ENCODE data around the gene IHH.

The IHH gene

DNA sequence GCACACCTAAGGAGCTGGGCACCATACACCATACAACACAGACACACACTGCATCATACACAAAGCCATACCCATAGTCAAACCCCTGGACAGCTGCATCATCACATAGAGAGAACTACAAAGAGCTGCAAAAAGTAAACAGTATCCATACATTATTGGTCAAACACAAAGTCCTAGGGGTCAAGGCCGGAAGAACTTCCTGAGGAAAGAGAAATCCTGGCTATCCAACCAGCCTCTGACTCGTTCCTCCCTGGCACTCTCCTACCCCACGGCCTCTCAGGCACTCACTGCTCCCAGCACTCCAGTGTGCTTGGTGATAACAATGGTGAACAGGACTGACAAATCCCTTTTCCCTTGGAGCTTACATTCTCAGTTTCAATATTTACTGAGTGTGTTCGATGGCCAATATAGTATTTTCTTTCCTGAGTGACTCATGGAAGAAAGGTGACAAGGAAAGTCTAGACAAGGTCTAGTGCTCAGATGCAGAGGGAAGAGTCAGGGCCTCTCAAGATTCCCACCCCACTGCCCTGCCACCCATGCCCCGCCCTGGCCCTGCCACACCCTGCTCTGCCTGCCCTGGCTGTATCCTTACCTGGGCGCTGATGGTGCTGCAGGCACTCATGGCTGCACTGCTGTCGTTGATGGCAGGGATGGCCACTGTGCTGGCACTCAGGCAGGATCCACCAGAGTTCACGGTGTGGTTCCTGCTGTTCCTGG is 22.8 kb downstream of the IHH start:
- DNase-seq = peak; percentile 39

DNA sequence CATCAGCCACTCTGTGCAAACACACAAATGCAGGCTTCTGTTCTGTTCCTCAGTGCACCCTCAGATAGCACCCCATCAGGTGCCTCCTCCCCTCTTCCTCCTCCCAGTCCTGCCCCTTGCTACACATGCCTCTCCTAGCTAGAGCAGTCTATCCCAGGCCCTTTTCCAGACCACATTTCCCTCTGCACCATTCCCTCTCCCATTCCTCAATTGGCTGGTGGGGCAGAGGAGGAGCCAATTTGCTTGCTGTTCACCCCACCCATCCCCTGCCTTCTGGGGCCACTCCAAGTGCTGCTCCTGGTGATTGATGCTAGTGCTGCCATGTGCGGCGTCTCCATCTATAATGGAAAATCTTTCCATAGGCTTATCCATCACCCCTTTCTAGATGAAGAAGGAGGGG is 24.8 kb downstream of the IHH start:
- no peak for DNase-seq

GRCh38 chr2:219034823-219035222 is 25.9 kb downstream of the IHH start:
- no peak for DNase-seq

GRCh38 chr2:219032051-219032745 is 28.5 kb downstream of the IHH start:
- no peak for DNase-seq

DNA sequence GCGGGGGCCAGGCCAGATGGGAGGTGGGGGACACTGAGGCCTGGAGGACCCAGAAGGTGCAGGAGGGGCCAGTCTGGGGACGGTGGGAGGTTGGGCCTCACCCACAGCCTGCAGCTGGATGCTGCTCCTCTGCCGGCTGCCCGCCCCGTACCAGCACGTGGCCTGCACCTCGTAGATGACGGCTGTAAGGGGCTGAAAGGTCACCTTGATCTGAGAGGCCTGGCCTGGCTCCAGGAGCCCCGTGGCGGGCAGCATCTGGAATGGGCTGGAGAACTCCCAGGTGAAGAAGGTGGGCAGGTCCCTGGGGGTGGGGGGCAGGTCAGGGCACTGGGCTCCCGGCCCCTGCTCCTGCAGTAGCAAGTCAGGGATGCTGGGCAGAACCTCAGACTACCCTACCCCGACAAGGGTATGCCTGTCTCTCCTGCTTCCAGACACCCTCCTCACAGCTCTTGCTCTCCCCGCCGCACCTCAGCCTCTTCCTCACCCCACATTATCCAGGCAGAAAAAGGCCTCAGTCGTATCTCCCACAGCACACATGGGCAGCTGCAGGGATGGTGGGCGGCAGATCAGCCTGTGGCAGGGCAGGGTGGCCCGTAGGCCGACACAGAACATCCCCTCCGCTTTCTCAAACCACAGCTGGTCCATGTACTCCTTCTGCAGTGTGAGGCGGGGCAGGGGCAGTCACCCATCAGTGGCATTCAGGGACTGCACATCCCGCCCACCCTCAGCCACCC is 29.5 kb downstream of the IHH start:
- DNase-seq = no peak

GRCh38 chr2:219030177-219030940 is 30.4 kb downstream of the IHH start:
- DNase-seq = no peak

GRCh38 chr2:219029829-219030165 is 30.9 kb downstream of the IHH start:
- DNase-seq = peak; percentile 91

DNA sequence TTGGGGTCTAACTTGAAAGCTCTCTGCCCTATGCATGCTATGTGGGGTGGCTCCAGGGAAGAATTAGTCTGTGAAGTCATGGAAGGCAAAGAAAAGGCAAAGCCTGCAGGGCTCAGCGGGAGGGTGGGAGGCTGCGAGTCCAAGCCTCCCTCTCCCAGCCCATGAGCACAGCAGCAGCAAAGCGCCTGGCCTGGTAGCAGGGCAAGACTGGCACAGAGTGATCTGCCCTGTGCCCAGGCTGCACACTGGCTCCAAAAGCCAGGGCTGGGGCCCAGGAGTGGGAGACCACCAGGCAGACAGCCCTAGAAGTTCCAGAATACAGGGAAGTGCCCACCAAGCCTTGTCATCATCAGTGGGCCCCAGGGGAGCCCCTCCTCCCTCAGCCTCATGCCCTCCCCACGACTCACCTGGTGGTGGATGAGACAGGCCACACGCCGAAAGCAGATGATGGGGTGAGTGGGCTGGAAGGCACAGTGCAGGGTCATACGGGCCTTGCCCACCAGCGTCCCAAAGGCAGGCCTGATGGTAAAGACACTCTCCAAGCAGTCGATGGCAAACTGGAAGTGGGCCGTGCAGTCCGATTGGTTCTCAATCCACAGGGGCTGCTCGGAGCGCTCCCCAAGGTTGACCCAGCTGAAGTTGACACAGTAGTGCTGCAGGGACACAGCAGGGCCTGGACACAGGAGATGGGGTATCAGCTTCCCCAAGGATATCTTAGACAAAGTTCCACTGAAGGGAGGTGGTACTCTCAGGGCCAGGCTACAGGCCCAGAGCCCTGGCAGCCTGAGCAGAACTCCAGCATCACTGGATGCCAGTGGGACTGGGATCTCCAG is 31.5 kb downstream of the IHH start:
- no peak for DNase-seq

GRCh38 chr2:219028141-219028540 is 32.6 kb downstream of the IHH start:
- no peak for DNase-seq

DNA sequence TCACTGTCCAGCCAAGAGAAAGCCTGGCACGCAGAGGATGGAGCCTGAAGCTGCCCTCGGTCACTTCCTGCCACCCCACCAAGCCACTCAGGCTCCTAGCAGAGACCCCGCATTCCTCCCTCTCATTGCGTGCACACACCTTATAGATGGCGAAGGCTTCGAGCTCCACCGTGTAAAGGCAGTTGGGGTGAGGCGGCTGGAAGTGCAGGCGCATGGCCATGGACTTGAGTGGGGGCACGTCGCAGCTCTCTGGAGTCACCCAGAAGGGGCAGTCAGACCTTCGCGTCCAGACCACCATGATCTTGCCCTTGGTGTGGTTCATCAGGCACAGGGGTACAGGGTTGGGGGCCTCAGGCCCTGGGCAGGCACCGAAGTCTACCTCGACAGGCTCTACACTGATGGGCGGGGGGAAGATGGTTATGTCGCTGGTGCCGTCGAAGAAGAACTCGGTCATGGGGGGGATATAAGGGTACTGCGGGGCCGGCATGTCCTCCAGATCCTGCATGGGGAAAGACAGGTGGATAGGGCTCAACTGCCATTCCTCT is 33.1 kb downstream of the IHH start:
- no peak for DNase-seq

DNA sequence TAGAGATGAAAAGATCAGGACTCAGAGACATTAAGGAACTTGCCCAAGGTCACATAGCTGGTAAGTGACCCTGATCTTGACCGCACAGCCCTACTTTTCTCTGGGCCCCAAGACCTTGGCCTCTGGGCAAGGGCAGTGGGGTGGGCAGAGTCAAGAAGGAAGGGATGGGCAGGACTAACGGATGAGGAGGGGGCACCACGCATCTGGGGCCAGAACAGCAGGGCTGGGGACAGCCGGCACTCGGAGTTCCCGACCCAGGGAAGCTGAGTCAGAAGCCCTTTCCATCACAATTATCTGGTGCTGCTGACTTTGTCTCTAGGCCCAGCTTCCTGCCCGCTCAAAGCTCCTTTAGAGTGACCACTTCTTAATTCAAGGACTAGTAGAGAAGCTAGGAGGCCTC is 33.8 kb downstream of the IHH start:
- DNase-seq = no peak

DNA sequence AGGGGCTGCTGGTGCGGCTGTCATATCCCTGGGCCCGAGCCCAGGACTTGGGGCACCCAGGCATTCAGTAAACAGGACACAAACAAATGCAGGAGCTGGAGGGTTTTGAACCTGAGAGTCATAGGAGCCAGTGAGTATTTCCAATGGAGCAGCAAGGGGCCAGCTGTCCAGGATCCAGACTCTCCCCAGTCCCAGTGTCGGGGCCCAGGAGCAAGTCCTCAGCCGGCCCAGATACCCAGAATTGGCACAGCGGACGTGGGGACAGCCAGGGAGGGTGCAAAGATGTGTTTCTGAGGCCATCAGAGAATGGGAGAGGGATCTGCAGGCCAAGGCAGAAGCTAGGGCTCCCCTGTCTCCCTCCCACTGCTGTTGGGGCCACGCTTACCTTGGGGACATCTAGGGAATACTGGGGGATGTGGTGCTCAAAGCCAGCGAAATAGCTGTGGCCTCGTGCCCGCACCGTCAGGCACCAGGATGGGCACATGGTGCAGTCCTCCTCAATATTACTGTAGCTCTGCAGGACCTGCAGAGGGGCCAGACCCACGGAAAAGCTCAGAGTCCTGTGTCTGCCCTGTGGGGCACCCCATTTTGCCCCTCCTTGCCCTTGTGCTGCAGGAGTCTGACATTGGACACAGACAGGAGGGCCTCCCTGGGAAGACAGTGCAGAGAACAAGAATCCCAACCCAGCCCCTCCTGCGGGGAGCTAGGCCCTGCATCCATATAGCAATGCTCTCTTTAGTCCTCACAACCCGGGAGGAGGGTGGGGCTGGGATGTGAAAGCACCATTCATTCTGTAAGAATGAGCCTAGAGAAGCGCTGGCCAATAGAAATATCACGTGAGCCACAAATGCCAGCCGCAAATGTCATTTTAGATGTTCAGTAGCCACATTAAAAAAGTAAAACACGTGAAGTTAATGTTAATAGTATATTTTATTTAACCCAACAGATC is 34.8 kb downstream of the IHH start:
- no peak for DNase-seq

- no peak for DNase-seq
Observed at GRCh38 chr2:219024059-219024458, 36.7 kb downstream of the IHH start.

DNA sequence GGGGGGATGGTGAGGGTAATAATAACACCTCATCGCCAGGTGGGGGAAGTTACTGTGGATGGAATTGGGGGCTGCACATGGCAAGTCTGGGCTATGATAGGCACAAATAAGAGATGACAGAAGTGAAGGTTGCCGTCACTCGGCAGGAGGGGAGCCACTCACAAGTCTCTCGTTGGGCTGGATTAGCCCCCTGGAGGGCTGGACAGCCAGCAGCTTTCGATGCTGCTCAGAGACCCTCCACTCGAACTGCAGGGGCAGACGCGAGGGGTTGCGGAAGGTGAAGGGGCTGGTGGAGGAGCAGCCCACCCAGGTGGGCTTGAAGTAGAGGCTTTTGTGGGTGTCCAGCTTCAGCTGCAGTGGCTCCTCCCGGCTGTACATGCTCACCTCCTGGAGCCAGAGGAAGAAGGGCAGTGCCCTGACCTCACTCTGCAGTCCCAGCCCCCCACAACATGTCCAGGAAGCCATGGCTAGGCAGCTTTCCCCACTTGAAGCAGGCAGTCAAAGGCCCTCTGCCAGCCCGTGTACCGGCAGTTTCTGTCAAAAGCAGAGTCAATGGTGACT is 37.6 kb downstream of the IHH start:
- DNase-seq = no peak

DNA sequence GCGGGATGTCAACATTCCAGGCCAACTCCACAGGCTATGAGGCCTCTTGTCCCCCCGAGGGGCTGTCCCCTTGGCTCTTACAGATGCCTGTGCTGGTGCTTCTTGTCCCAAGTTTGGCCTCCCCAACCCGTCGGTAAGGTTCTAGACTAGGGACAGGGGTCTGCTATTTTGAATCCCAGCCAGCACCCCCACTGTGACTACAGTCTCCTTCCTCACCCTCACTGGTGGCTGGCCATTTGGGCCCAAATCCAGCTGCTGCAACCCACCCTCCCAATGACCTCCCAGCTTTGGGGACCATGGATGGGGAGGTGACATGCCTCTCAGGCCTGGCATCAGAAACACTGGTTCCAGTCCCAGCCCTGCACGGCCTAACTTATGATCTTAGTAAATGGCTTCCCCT is 38.1 kb downstream of the IHH start:
- no peak for DNase-seq

DNA sequence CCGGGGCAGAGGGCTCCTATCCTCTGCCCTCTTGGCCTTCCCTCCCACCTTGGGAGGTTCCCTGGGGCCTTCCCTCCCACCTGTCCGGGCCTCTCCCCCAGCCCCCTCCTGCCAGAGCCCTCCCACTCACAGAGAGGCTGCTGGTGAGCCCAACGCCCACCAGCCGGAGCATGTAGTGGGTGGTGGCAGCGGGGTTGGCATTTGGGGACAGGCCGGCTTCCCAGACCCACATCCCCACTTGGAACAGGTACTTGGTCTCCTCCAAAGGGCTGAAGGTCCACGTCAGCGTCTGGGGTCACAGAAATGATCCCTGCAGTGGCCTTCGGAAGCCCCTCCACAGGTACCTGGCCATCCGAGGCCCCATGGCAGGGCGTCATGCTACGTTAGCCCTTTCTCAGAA is 38.7 kb downstream of the IHH start:
- DNase-seq = no peak

DNA sequence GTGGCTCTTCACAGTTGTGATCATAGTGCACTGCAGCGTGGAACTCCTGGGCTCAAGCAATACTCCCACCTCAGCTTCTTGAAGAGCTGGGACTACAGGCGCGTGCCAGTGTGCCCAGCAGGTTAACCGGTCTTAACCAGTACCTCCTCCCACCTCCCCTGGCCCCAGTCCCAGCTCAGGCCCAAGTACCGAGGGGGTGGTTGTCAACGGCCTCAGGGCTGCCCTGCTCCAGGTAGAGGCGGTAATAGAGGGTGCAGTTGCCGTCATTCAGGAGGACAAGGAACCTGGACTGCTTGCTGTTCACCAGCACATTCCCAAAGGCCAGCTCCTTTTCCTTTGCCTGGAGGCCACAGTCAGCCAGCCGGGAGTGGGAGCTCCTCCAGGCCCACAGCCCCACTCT is 39.1 kb downstream of the IHH start:
- DNase-seq = no peak

- no peak for DNase-seq
Observed at GRCh38 chr2:219020604-219021365, 39.9 kb downstream of the IHH start.

GRCh38 chr2:219019436-219019835 is 41.3 kb downstream of the IHH start:
- DNase-seq = no peak

DNA sequence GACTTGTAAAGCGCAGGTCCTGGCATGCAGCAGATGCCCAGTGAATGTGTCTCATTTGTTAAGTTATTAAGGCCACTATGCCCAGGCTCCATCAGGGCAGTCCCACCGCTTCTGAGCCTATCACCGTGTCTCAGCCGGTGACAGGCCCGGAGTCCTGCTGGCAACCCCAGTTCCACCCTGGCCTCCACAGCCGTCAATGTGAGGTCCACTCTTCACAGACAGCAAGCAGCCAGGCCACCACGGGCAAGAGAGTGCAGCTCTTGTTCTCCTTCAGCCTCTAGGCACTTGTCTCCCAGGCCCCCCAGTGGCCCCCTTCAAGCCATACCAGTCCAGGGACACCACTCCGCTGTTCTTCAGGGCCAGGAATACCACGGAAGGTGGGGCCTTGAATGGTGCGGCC is 42.0 kb downstream of the IHH start:
- DNase-seq = no peak
